Measurements from ENCODE around the gene CCNA2. TPM values are rescaled to one million over a fixed set of nuclear protein-coding genes. Genes with fewer than 3 reads are reported as not detected.
A peak's percentile ranks its signal among the peaks of the same experiment; 100 is the strongest.

CCNA2 gene
- total and polyA plus RNA-seq, 9 of the 15 experiments (the other 6 are each of a cell fraction or from before 2014, with no cell fraction given), result 37.1 to 197 (median 154) TPM

DNA sequence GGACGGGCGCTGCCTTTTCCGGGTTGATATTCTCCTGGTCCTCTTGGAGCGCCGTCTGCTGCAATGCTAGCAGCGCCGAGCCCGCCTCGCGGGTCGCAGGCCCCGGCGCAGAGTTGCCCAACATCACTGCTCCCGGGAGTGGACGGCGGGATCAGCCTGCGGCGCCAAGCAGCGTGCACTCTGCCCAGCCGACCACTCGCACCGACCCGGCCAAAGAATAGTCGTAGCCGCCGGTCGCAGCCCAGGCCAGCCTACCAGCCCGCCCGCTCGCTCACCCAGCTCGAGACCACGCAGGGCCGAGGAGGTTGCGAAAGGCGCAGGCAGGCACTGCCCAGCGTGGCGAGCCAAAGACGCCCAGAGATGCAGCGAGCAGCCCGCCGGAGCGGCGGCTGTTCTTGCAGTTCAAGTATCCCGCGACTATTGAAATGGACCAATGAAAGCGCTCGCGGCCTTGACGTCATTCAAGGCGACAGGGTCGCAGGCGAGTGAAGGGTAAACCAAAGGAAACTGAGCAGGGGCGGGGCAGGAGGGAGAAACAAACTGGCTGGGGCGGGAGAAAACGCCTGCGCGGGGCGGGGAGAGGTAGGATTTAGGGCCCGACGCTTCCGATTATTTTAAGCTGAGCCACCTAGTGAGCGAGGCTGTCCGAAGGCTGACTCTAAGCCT, at the start of gene CCNA2 (continued):
- TF ChIP-seq TOE1 (IDR thresholded peaks at IDR 0.05; ENCODE audit: borderline replicate concordance), result peak; percentile 77
- no peak for TF ChIP-seq TOE1 (CRISPR knock-in tag; IDR thresholded peaks at IDR 0.05; ENCODE audit: borderline replicate concordance, low read depth)
- peak; percentile 38 for TF ChIP-seq HNRNPLL (IDR thresholded peaks at IDR 0.05; ENCODE audit: low read depth, low read length, poor library complexity, severe bottlenecking)
- TF ChIP-seq CHAMP1 (IDR thresholded peaks at IDR 0.05), result peak; percentile 99
- no peak for TF ChIP-seq SPI1 (IDR thresholded peaks at IDR 0.05; ENCODE audit: borderline replicate concordance, low read depth, low read length)
- 0 out of 2 replicates have a peak, but pooled peaks have one; percentile 56 for TF ChIP-seq FOXP4 (CRISPR knock-in tag; IDR thresholded peaks at IDR 0.05; ENCODE audit: borderline replicate concordance)
- peak; percentile 6; the same call in 1 of the 2 replicates for TF ChIP-seq USF2 (CRISPR knock-in tag; IDR thresholded peaks at IDR 0.05)
- no peak for TF ChIP-seq GTF2E2 (tag; IDR thresholded peaks at IDR 0.05)
- peak; percentile 46; the same call in 1 of the 2 replicates for TF ChIP-seq CGGBP1 (CRISPR knock-in tag; IDR thresholded peaks at IDR 0.05)
- TF ChIP-seq ETS2 (tag; IDR thresholded peaks at IDR 0.05; ENCODE audit: borderline replicate concordance, poor library complexity, severe bottlenecking), result no peak
- 0 out of 2 replicates have a peak, but pooled peaks have one; percentile 18 for TF ChIP-seq FOSL1 (tag; conservative IDR thresholded peaks at IDR 0.05)
- TF ChIP-seq TFE3 (CRISPR knock-in tag; IDR thresholded peaks at IDR 0.05), result no peak
- TF ChIP-seq, protein P1, sequence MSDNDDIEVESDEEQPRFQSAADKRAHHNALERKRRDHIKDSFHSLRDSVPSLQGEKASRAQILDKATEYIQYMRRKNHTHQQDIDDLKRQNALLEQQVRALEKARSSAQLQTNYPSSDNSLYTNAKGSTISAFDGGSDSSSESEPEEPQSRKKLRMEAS (CRISPR knock-in tag; IDR thresholded peaks at IDR 0.05), result peak; percentile 54; the same call in 1 of the 2 replicates
- peak in 1 of 2 experiments; percentile 43; a peak in 1 of 4 replicates for TF ChIP-seq KDM4B (IDR thresholded peaks at IDR 0.05; ENCODE audit: borderline replicate concordance in 2 of 2, low read depth in 1 of 2)
- peak; percentile 94 for TF ChIP-seq SUPT5H (IDR thresholded peaks at IDR 0.05)
- TF ChIP-seq NBN (IDR thresholded peaks at IDR 0.05; ENCODE audit: low read depth), result peak; percentile 79
- peak; percentile 12 for TF ChIP-seq RBM25 (IDR thresholded peaks at IDR 0.05; ENCODE audit: low read depth, low read length, severe bottlenecking)
- TF ChIP-seq YBX1 (IDR thresholded peaks at IDR 0.05), result no peak
- peak; percentile 88 to 90 for TF ChIP-seq NRF1 (conservative IDR thresholded peaks at IDR 0.05 in 1 of 2, IDR thresholded peaks at IDR 0.05 in 1 of 2)

Data from K562 (cell line).